Measurements from ENCODE around the gene SLC29A1. TPM values are rescaled to one million over a fixed set of nuclear protein-coding genes. Genes with fewer than 3 reads are reported as not detected.

The SLC29A1 gene
- total and polyA plus RNA-seq, 4 donors, result 16.1 to 51.8 (median 27.2) TPM

GRCh38 chr6:44264154-44265006, 41.0 kb downstream of the SLC29A1 start:
- DNase-seq (ENCODE audit: low read depth in 4 of 6, low spot score in 6 of 6), result no peak
- Histone ChIP-seq H3K36me3 (ENCODE audit: control insufficient read depth, insufficient read depth, low read length) (peaks cover 29% of the 10 kb centered on the region), H3K4me1 (ENCODE audit: control insufficient read depth, insufficient read depth, low read length) (peaks cover 45% of the 10 kb centered on the region), H3K27me3 (ENCODE audit: control insufficient read depth, insufficient read depth, low read length) (no peaks in the 10 kb centered on the region), H3K4me3 (ENCODE audit: low read depth, low read length) (peak overlapping the region; percentile 85), H3K9me3 (ENCODE audit: control insufficient read depth, insufficient read depth, low read length) (no peaks in the 10 kb centered on the region), H3K27ac (ENCODE audit: low read depth, low read length) (peak overlapping the region; percentile 85)
- WGBS (ENCODE audit: insufficient coverage), result 39% methylated on average over 3 of the region's 13 CpGs

DNA sequence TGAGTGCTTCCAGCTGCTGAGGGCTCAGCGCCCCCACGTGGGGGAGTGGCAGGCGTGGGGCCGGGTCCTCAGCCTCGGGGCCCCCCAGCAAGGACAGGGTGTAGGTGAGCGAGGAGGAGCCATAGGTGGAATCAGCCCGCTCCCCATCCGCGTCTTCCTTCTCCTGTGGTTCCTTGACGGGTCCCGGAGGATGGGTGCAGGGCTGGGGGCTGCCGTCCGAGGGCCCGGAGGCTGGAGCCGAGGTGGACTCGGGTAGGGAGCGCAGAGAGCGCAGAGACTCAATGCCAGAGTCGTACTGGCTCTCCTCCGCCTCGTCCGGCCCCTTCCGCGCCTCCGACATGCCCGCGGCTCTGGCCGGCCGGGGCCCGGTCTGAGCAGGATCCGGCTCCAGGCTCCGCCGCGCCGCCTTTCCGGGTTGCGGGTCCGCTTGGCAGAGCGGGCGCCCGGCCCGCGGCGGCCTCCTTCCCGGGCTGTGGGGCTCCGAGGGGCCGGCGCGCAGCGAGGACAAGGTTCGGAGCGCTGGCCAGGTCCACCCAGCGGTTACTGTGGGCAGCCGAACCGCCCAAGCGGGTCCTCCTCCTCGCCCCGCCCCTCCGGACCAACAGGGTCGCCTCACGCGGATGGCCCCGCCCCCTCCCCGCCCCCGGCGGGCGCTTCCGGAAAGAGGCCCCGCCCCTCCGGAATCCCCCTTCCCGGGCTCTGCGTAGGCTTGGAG, 41.8 kb downstream of the SLC29A1 start, which contains the start of gene NFKBIE:
TSS of gene NFKBIE (minus strand) at position 545 of the 715 bp plus-strand sequence. CDS start at position 340, 205 bp downstream.
- peaks cover 22% of the 10 kb centered on the region for H3K36me3 ChIP-seq (ENCODE audit: control insufficient read depth, insufficient read depth, low read length)
- H3K27ac ChIP-seq (ENCODE audit: low read depth, low read length), result peak within 1 kb of the TSS; percentile 85
- peaks cover 49% of the 10 kb centered on the region for H3K4me1 ChIP-seq (ENCODE audit: control insufficient read depth, insufficient read depth, low read length)
- DNase-seq (ENCODE audit: low read depth in 4 of 6, low spot score in 6 of 6), result peak; percentile 68 to 97 (median 90)
- H3K4me3 ChIP-seq (ENCODE audit: low read depth, low read length), result peak within 1 kb of the TSS; percentile 85
- H3K9me3 ChIP-seq (ENCODE audit: control insufficient read depth, insufficient read depth, low read length), result no peaks in the 10 kb centered on the region
- under 1% methylated on average over 68 of the region's 72 CpGs for WGBS (ENCODE audit: insufficient coverage)
- no peaks in the 10 kb centered on the region for H3K27me3 ChIP-seq (ENCODE audit: control insufficient read depth, insufficient read depth, low read length)

DNA sequence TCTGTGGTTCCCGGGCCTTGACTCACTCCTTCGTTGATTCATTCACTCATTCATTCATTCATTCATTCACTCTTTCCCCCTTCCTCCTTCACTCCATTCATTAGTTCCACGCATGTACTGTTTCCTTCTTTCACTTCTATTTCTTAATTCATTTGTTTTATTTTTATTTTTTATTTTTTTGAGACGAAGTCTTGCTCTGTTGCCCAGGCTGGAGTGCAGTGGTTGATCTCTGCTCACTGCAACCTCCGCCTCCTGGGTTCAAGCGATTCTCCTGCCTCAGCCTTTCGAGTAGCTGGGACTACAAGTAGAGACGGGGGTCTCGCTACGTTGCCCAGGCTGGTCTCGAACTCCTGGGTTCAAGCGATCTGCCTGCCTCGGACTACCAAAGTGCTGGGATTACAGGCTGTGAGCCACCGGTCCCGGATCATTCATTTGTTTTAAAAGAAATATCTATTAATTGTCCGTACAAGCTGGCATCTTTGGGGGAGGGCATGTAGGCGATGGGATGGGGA, 42.4 kb downstream of the SLC29A1 start:
- H3K27ac ChIP-seq (ENCODE audit: low read depth, low read length), result no peak overlapping the region
- H3K4me3 ChIP-seq (ENCODE audit: low read depth, low read length), result peak overlapping the region; percentile 85
- WGBS (ENCODE audit: insufficient coverage), result 69% methylated on average over 13 of the region's 17 CpGs

DNA sequence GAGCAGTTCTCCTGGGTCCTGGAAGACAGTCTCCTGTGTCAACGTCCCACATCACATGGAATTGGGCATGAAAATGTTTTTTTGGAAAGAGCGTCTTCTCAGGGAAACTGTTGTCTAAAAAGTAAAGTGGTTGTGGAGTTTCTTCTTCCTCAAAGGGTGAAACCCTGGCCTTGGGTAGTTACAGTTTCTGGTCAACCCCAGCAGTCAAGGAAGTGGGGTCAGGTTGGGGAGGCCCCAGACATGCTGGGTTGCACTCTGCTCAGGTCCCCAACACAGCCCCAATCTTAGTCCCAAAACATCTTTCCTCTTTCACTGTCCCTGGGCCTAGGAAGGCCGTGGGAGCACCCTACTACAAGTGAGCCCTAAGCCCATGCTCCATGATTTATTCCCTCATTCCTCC, 43.0 kb downstream of the SLC29A1 start:
- 79% methylated on average over 3 of the region's 3 CpGs for WGBS (ENCODE audit: insufficient coverage)

More for the DNA sequence above, 42.4 kb downstream of the SLC29A1 start:
- Histone ChIP-seq H3K36me3 (ENCODE audit: control insufficient read depth, insufficient read depth, low read length) (peaks cover 16% of the 10 kb centered on the region), H3K27me3 (ENCODE audit: control insufficient read depth, insufficient read depth, low read length) (no peaks in the 10 kb centered on the region), H3K4me1 (ENCODE audit: control insufficient read depth, insufficient read depth, low read length) (peaks cover 50% of the 10 kb centered on the region), H3K9me3 (ENCODE audit: control insufficient read depth, insufficient read depth, low read length) (no peaks in the 10 kb centered on the region)
- no peak for DNase-seq (ENCODE audit: low read depth in 4 of 6, low spot score in 6 of 6)

GRCh38 chr6:44267252-44267651, 43.9 kb downstream of the SLC29A1 start:
- peaks cover 9% of the 10 kb centered on the region for H3K36me3 ChIP-seq (ENCODE audit: control insufficient read depth, insufficient read depth, low read length)
- no peaks in the 10 kb centered on the region for H3K27me3 ChIP-seq (ENCODE audit: control insufficient read depth, insufficient read depth, low read length)
- no peaks in the 10 kb centered on the region for H3K9me3 ChIP-seq (ENCODE audit: control insufficient read depth, insufficient read depth, low read length)
- no peak overlapping the region for H3K4me3 ChIP-seq (ENCODE audit: low read depth, low read length)
- 67% methylated on average over 3 of the region's 10 CpGs for WGBS (ENCODE audit: insufficient coverage)
- peaks cover 60% of the 10 kb centered on the region for H3K4me1 ChIP-seq (ENCODE audit: control insufficient read depth, insufficient read depth, low read length)
- H3K27ac ChIP-seq (ENCODE audit: low read depth, low read length), result no peak overlapping the region
- DNase-seq (ENCODE audit: low read depth in 4 of 6, low spot score in 6 of 6), result no peak

More for the DNA sequence above, 43.0 kb downstream of the SLC29A1 start:
- H3K27me3 ChIP-seq (ENCODE audit: control insufficient read depth, insufficient read depth, low read length), result no peaks in the 10 kb centered on the region
- H3K4me3 ChIP-seq (ENCODE audit: low read depth, low read length), result no peak overlapping the region
- H3K4me1 ChIP-seq (ENCODE audit: control insufficient read depth, insufficient read depth, low read length), result peaks cover 54% of the 10 kb centered on the region
- peaks cover 14% of the 10 kb centered on the region for H3K36me3 ChIP-seq (ENCODE audit: control insufficient read depth, insufficient read depth, low read length)
- no peak for DNase-seq (ENCODE audit: low read depth in 4 of 6, low spot score in 6 of 6)
- H3K9me3 ChIP-seq (ENCODE audit: control insufficient read depth, insufficient read depth, low read length), result no peaks in the 10 kb centered on the region
- no peak overlapping the region for H3K27ac ChIP-seq (ENCODE audit: low read depth, low read length)

DNA sequence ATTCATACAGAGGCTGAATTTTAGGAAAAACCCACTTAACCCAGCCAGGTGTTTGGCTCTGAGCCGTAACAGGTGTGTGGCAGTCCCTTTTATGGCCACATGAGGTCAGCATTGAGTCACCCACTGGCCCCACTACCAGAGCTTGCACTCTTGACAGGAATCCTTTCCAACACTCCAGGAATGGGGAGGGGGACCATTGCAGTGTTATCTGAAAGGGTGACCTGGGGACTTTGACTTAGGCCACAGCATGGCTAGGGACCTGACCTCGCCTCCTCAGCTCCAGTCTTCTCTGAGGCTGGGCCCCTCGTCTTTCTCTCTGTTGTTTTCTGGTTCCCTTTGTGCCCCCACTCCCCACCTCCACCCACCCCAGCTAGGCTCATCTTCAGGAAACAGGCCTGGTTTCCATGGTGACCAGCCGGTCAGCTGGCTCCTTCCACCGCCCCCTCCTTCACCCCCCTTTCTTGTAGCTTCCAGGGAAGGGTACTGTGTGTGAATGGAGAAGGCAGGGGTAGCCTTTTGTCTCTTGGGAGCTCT, 44.8 kb downstream of the SLC29A1 start:
- no peaks in the 10 kb centered on the region for H3K9me3 ChIP-seq (ENCODE audit: control insufficient read depth, insufficient read depth, low read length)
- peak overlapping the region; percentile 75 for H3K27ac ChIP-seq (ENCODE audit: low read depth, low read length)
- DNase-seq (ENCODE audit: low read depth in 4 of 6, low spot score in 6 of 6), result peak in 4 of 6 donors; percentile 47 to 93 (median 75)
- peaks cover 7% of the 10 kb centered on the region for H3K36me3 ChIP-seq (ENCODE audit: control insufficient read depth, insufficient read depth, low read length)
- peaks cover 53% of the 10 kb centered on the region for H3K4me1 ChIP-seq (ENCODE audit: control insufficient read depth, insufficient read depth, low read length)
- H3K4me3 ChIP-seq (ENCODE audit: low read depth, low read length), result no peak overlapping the region
- H3K27me3 ChIP-seq (ENCODE audit: control insufficient read depth, insufficient read depth, low read length), result no peaks in the 10 kb centered on the region
- WGBS (ENCODE audit: insufficient coverage), result 0% methylated on average over 2 of the region's 5 CpGs

DNA sequence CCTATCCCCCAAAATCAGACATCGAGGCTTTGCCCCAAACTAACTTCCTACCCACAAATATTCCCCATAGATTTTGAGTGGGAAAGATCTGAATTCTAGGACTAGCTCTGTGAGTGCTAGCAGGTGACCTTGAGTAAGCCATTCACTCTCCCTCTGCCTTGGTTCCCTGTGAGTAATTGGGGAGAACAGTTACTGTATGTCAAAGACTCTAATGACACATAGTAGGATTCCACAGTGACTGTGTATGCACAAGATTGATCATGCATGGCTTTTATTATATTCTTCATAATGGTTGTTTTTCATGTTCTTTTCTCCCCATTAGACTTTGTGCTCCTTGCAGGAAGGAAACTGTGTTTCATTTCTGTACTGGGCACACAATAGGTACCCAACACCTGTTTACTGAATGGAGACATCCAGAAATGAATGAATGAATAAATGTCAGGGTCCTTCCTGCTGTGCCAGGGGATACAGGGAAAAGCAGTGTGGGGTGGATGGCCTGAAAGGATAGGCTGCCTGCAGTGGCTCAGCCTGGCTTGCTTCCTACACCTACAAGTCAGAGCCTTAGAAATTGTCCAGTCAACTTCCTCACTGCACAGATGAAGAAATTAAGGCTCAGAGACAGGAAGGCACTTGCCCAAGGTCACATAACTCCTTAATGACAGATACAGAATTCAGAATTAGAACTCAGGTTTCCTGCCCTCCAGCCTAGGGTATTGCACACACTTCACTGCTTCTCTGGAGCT, 46.0 kb downstream of the SLC29A1 start:
- WGBS (ENCODE audit: insufficient coverage), result no CpG with 5 or more reads among the region's 1 CpG
- H3K9me3 ChIP-seq (ENCODE audit: control insufficient read depth, insufficient read depth, low read length), result no peaks in the 10 kb centered on the region
- no peaks in the 10 kb centered on the region for H3K27me3 ChIP-seq (ENCODE audit: control insufficient read depth, insufficient read depth, low read length)
- H3K27ac ChIP-seq (ENCODE audit: low read depth, low read length), result peak overlapping the region; percentile 75
- no peak for DNase-seq (ENCODE audit: low read depth in 4 of 6, low spot score in 6 of 6)
- peaks cover 13% of the 10 kb centered on the region for H3K36me3 ChIP-seq (ENCODE audit: control insufficient read depth, insufficient read depth, low read length)
- H3K4me3 ChIP-seq (ENCODE audit: low read depth, low read length), result no peak overlapping the region
- peaks cover 41% of the 10 kb centered on the region for H3K4me1 ChIP-seq (ENCODE audit: control insufficient read depth, insufficient read depth, low read length)

DNA sequence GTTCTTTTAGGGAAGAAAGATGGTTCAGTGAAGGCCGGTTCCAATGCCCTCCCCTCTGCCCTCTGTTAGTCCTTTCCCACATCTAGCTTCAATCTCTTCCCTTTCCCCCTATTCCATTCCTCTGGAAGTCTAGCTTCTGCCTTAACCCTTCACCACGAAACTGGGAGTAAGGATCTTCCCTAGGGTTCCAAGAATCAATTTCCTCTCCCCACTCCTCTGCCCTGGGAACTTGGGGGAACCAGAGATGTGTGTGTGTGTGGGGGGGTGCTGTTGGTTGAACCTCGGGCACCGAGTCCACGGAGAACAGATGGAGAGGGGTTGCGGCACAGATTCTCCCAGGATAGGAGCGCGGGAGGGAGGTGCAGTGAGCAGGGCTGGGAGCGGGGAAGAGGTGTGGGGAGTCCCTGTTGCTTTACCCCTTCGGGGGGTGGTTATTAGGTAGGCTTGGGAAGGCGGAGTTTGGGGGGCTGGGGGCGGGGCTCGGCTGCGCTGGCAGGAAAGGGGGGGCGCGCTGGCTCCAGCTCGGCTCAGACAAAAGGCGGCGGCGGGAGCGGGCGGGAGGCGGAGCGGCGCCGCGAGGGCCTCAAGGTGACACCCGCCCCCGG, 46.6 kb downstream of the SLC29A1 start, which contains the start of gene TMEM151B:
TSS of gene TMEM151B (plus strand) at position 530 of the 605 bp plus-strand sequence. CDS start 293 bp downstream, outside the sequence.
- peak in 3 of 6 donors; percentile 38 to 92 (median 81) for DNase-seq (ENCODE audit: low read depth in 4 of 6, low spot score in 6 of 6)
- Histone ChIP-seq H3K4me1 (ENCODE audit: control insufficient read depth, insufficient read depth, low read length) (peaks cover 34% of the 10 kb centered on the region), H3K27me3 (ENCODE audit: control insufficient read depth, insufficient read depth, low read length) (no peaks in the 10 kb centered on the region), H3K27ac (ENCODE audit: low read depth, low read length) (peak within 1 kb of the TSS; percentile 49), H3K9me3 (ENCODE audit: control insufficient read depth, insufficient read depth, low read length) (no peaks in the 10 kb centered on the region), H3K36me3 (ENCODE audit: control insufficient read depth, insufficient read depth, low read length) (peaks cover 19% of the 10 kb centered on the region), H3K4me3 (ENCODE audit: low read depth, low read length) (peak within 1 kb of the TSS; percentile 35)
- WGBS (ENCODE audit: insufficient coverage), result 2% methylated on average over 25 of the region's 29 CpGs

Measured in spinal cord (tissue), 10 donors.